Breast epithelium (tissue), 3 donors: ENCODE measurements around the gene TPD52L1.

Experiments used
- CTCF ChIP-seq, 3 donors: fragments of 450-650 bp; IDR thresholded peaks; one replicate each; pipeline ENCODE4 v1.5.1; 2016 to 2017; ENCODE audit warnings: antibody characterized with exemption in 3 of 3, mild to moderate bottlenecking in 3 of 3, moderate library complexity in 3 of 3
- POLR2A ChIP-seq: fragments of 450-650 bp; IDR thresholded peaks from one replicate; pipeline ENCODE4 v1.6.1; 2016; ENCODE audit warnings: antibody characterized with exemption, mild to moderate bottlenecking, moderate library complexity

- TF ChIP-seq CTCF (IDR thresholded peaks at IDR 0.05) (no peak), POLR2A (no peak)
These were observed 148.1 kb downstream of the TPD52L1 start, which contains the start of gene HDDC2 for GRCh38 chr6:125301435-125302391.
